BLaER1 treated with 17β-estradiol and CSF1 and Interleukin-3, amounts not matched to agents 10 nM and 100 nM (cell line): ENCODE measurements around the gene KHNYN.
"Not testable (repeated sequence)": the region's sequence is repeated elsewhere in the genome, so short reads cannot be mapped to it uniquely, and the experiment has no call there.

Source experiments
- H3K27ac ChIP-seq, 11 experiments: shearing (Covaris generic); formaldehyde crosslinking; 2 replicates each; pipeline ENCODE4 v1.8.1; 2022
- H3K27me3 ChIP-seq, 11 experiments: shearing (Covaris generic); formaldehyde crosslinking; 2 replicates each; pipeline ENCODE4 v1.8.1; 2022
- H3K36me3 ChIP-seq, 11 experiments: shearing (Covaris generic); formaldehyde crosslinking; 2 replicates each; pipeline ENCODE4 v1.8.1; 2022
- H3K4me1 ChIP-seq, 10 experiments: shearing (Covaris generic); formaldehyde crosslinking; 2 replicates each; pipeline ENCODE4 v1.8.1; 2022
- H3K4me2 ChIP-seq, 11 experiments: shearing (Covaris generic); formaldehyde crosslinking; 2 replicates each; pipeline ENCODE4 v1.8.1; 2022
- H3K4me3 ChIP-seq, 10 experiments: shearing (Covaris generic); formaldehyde crosslinking; 2 replicates each; pipeline ENCODE4 v1.8.1; 2022
- H3K9ac ChIP-seq, 11 experiments: shearing (Covaris generic); formaldehyde crosslinking; 2 replicates each; pipeline ENCODE4 v1.8.1; 2022
- H3K9me3 ChIP-seq, 11 experiments: shearing (Covaris generic); formaldehyde crosslinking; replicated peaks in 1 of 11; 2 replicates each; pipeline ENCODE4 v1.8.1; 2022
- H4K20me1 ChIP-seq, 11 experiments: shearing (Covaris generic); formaldehyde crosslinking; 2 replicates each; pipeline ENCODE4 v1.8.1; 2022
- Cebpa-rat ChIP-seq, 11 experiments: shearing (Covaris generic); IDR thresholded peaks; 2 replicates each; pipeline ENCODE4 v1.8.1; 2022

KHNYN gene

DNA sequence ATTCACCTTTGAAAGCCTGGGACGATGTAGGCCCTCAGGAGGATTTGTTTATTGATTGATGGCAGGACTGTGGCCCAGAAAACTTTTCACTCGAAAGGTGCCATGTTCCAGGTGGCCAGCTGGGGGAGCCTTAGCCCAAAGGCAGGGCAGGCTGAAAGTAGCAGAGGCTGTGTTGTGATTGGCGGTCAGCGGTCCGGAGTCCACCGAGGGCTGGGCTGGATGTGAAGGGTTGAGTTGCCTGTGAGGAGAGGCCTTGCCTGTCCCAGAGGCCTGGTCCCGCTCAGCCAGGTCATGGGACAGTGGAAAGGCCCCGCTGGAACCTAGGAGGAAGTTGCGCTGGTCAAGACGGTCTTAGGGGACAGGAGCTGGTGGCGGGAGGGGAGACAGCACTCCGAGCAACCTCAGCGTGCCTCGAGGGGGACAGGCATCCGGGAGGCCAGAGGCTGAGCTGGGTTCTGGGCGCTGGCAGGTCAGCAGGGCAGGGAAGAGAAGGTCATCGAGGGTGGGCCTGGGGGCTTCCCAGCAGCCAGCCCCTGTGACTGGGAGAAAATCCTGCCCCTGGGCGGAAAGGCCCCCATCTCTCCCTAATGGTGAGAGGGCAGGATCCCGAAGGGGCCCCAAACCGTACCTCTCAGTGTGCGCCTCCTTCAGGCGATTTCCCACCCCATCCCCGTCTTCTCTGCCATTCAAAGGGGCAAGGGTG, 52.0 kb downstream of the KHNYN start:
- no peaks in the 10 kb centered on the region for H3K27me3 ChIP-seq
- H3K36me3 ChIP-seq = no peaks in the 10 kb centered on the region
- H3K4me3 ChIP-seq = peak overlapping the region in 1 of 10 experiments; percentile 11; a peak in 1 of 20 replicates
- peak overlapping the region in 2 of 11 experiments; percentile 1 to 29; a peak in 1 of 22 replicates for H3K9ac ChIP-seq
- peak overlapping the region in 10 of 11 experiments; percentile 10 to 55 (median 31); a peak in 11 of 22 replicates for H3K4me2 ChIP-seq
- peaks cover 0 to 16% (median 6%) of the 10 kb centered on the region in 11 experiments; a peak in 12 of 22 replicates for H3K9me3 ChIP-seq
- 0 out of 22 replicates have a peak, but pooled peaks cover 0 to 4% (median 0%) of the 10 kb centered on the region in 11 experiments for H4K20me1 ChIP-seq
- no peak for TF ChIP-seq Cebpa-rat (IDR thresholded peaks at IDR 0.05)
- peaks cover 23 to 33% (median 27%) of the 10 kb centered on the region in 10 experiments for H3K4me1 ChIP-seq
- no peak overlapping the region for H3K27ac ChIP-seq

DNA sequence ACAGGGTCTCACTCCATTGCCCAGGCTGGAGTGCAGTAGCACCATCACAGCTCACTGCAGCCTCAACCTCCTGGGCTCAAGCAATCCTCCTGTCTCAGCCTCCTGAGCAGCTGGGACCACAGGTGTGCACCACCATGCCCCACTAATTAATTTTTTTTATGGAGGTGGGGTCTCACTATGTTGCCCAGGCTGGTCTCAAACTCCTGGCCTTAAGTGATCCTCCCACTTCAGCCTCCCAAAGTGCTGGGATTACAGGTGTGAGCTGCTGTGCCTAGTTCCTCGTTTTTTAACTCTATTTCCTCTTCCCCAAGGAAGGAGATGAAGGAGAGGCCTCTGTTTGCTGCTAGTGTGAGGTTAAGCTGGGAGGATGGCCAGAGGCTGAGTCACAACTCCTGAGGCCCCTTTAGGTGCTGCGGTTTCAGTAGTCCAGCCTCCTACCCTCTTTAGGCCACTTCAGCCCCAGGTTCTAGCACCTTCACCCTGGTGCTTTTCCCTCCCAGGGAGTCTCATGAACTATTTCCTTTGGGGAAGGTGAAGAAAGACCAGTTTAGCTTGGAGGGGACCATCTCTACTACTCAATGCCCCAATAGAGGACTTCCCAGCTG, 53.0 kb downstream of the KHNYN start:
- H3K4me3 ChIP-seq, H3K27me3 ChIP-seq, H3K36me3 ChIP-seq, H4K20me1 ChIP-seq, H3K9ac ChIP-seq: not testable (repeated sequence)
- Histone ChIP-seq H3K4me2 (peak overlapping the region; percentile 39 to 83 (median 67); a peak in 19 of 22 replicates), H3K9me3 (peaks cover 0 to 13% (median 6%) of the 10 kb centered on the region in 11 experiments; a peak in 12 of 22 replicates), H3K4me1 (peaks cover 23 to 33% (median 27%) of the 10 kb centered on the region in 10 experiments), H3K27ac (0 out of 22 replicates have a peak overlapping the region, but pooled peaks of 2 of the 11 experiments have one; percentile 9 to 31)

DNA sequence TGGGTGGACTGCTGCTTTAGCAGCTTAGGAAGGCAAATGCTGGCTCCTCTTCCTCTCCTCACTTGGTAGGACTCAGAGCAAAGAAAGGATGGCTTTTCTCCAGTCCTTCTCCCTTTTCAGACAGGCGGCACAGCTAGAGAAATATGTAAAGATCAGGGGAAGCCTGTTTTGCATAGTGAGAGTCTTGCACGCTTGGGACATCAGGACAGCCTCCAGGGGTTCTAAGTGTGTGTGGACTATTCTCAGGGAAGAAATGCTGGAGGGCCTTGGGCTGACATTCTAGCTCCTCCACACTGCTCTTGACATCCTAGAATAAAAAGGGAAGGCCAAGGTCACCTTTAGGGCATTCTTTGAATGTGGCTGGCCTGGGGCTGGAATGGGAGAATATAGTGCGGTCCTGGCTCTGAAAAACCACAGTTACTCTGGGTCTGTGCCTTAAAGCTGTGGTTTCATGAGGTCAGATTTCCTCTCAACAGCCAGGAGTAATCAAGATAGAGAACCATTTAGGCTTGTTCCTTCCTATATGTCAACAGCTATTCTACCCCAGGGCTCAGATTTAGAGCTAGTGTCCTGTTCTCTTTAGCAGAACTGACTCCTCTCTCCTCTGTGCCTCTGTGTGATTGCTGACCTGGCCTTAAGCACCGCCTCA, 54.0 kb downstream of the KHNYN start:
- Histone ChIP-seq H3K9me3 (peaks cover 0 to 5% (median 3%) of the 10 kb centered on the region in 11 experiments; a peak in 12 of 22 replicates), H3K9ac (peak overlapping the region in 1 of 11 experiments; percentile 32; a peak in 1 of 22 replicates), H3K36me3 (no peaks in the 10 kb centered on the region), H3K4me1 (peaks cover 23 to 33% (median 27%) of the 10 kb centered on the region in 10 experiments), H3K4me3 (no peak overlapping the region), H3K27me3 (no peaks in the 10 kb centered on the region), H3K4me2 (peak overlapping the region; percentile 39 to 83 (median 67)), H3K27ac (peak overlapping the region in 4 of 11 experiments; percentile 2 to 32 (median 28); a peak in 4 of 22 replicates), H4K20me1 (0 out of 22 replicates have a peak, but pooled peaks cover 0 to 4% (median 0%) of the 10 kb centered on the region in 11 experiments)
- TF ChIP-seq Cebpa-rat (IDR thresholded peaks at IDR 0.05) = no peak
